ELR (cell line): ENCODE results near the gene PLXNB3.
A peak's percentile ranks its signal among the peaks of the same experiment; 100 is the strongest.
"Not testable (repeated sequence)": the region's sequence is repeated elsewhere in the genome, so short reads cannot be mapped to it uniquely, and the experiment has no call there.

Source experiments
- DNase-seq: peaks from one replicate; pipeline ENCODE4 v3.0.0-alpha.2; 2015; ENCODE audit warnings: low read depth

The PLXNB3 gene

GRCh38 chrX:153763989-153764755, at the start of gene PLXNB3:
Gene PLXNB3, plus strand, starts transcription at chrX:153764249. Its CDS starts 1,287 bp downstream, at chrX:153765536.
- peak; percentile 79 for DNase-seq

GRCh38 chrX:153714256-153714655, 49.8 kb upstream of the PLXNB3 start:
- no peak for DNase-seq

- no peak for DNase-seq
These were observed 46.6 kb upstream of the PLXNB3 start for GRCh38 chrX:153717445-153717844.

GRCh38 chrX:153719238-153719637, 44.8 kb upstream of the PLXNB3 start:
- DNase-seq = no peak

- no peak for DNase-seq
These were observed 44.3 kb upstream of the PLXNB3 start for GRCh38 chrX:153719701-153720100.

GRCh38 chrX:153722704-153723350, 41.2 kb upstream of the PLXNB3 start:
- DNase-seq = peak; percentile 52

- DNase-seq = peak; percentile 63
These were observed 40.4 kb upstream of the PLXNB3 start for GRCh38 chrX:153723351-153724251.

GRCh38 chrX:153724252-153725038, 39.6 kb upstream of the PLXNB3 start, which contains the start of the genes ABCD1 and BCAP31:
Gene ABCD1, plus strand, starts transcription at chrX:153724856. Its CDS starts 411 bp downstream, at chrX:153725267.
Gene BCAP31, minus strand, starts transcription at chrX:153724387. Its CDS starts 1,143 bp downstream, at chrX:153723244.
- peak; percentile 86 for DNase-seq

GRCh38 chrX:153725039-153725831, 38.8 kb upstream of the PLXNB3 start:
- DNase-seq = no peak

- DNase-seq = no peak
These were observed 38.2 kb upstream of the PLXNB3 start for GRCh38 chrX:153725832-153726285.

GRCh38 chrX:153726286-153727122, 37.5 kb upstream of the PLXNB3 start:
- peak; percentile 65 for DNase-seq

- DNase-seq = no peak
These were observed 36.7 kb upstream of the PLXNB3 start for GRCh38 chrX:153727123-153727931.

- DNase-seq = no peak
These were observed 36.0 kb upstream of the PLXNB3 start for GRCh38 chrX:153728095-153728494.

- DNase-seq = no peak
These were observed 35.0 kb upstream of the PLXNB3 start for GRCh38 chrX:153728951-153729631.

- DNase-seq = not testable (repeated sequence)
These were observed 33.9 kb upstream of the PLXNB3 start for GRCh38 chrX:153730115-153730514.

GRCh38 chrX:153731117-153731844, 32.8 kb upstream of the PLXNB3 start:
- DNase-seq = no peak

- DNase-seq = no peak
These were observed 32.2 kb upstream of the PLXNB3 start for GRCh38 chrX:153731845-153732215.
